Suppressor macrophage treated with lipopolysaccharide for 1 hour (primary cell): ENCODE measurements around the gene FILIP1L.

Experiments used
- DNase-seq, 3 donors: peaks; one replicate each; pipeline ENCODE4 v3.0.0-alpha.2; 2020 to 2022

The FILIP1L gene

GRCh38 chr3:99966662-99967416 lies 147.5 kb downstream of the FILIP1L start:
- no peak for DNase-seq

GRCh38 chr3:99965681-99966408 lies 148.5 kb downstream of the FILIP1L start:
- DNase-seq, result no peak

- no peak for DNase-seq
Observed at GRCh38 chr3:99965077-99965476, 149.2 kb downstream of the FILIP1L start.

- DNase-seq, result no peak
Observed at GRCh38 chr3:99962703-99963102, 151.6 kb downstream of the FILIP1L start.

GRCh38 chr3:99961756-99962515 lies 152.4 kb downstream of the FILIP1L start:
- DNase-seq, result no peak

- no peak for DNase-seq
Observed at GRCh38 chr3:99960941-99961340, 153.4 kb downstream of the FILIP1L start.

- DNase-seq, result no peak
Observed at GRCh38 chr3:99960123-99960878, 154.0 kb downstream of the FILIP1L start.

- no peak for DNase-seq
Observed at GRCh38 chr3:99958222-99958912, 155.9 kb downstream of the FILIP1L start.

GRCh38 chr3:99957151-99957796 lies 157.0 kb downstream of the FILIP1L start:
- DNase-seq, result peak in 2 of 3 donors; percentile 6 to 22

GRCh38 chr3:99955773-99956562 lies 158.3 kb downstream of the FILIP1L start:
- DNase-seq, result no peak

- DNase-seq, result no peak
Observed at GRCh38 chr3:99954914-99955644, 159.2 kb downstream of the FILIP1L start.

- no peak for DNase-seq
Observed at GRCh38 chr3:99953596-99953995, 160.7 kb downstream of the FILIP1L start.

- DNase-seq, result no peak
Observed at GRCh38 chr3:99952306-99952705, 162.0 kb downstream of the FILIP1L start.

GRCh38 chr3:99951701-99952100 lies 162.6 kb downstream of the FILIP1L start:
- DNase-seq, result no peak

GRCh38 chr3:99950921-99951320 lies 163.4 kb downstream of the FILIP1L start:
- peak in 1 of 3 donors; percentile 20 for DNase-seq

- DNase-seq, result no peak
Observed at GRCh38 chr3:99949956-99950670, 164.2 kb downstream of the FILIP1L start.

GRCh38 chr3:99948467-99949089 lies 165.7 kb downstream of the FILIP1L start:
- no peak for DNase-seq

- no peak for DNase-seq
Observed at GRCh38 chr3:99947356-99947755, 166.9 kb downstream of the FILIP1L start.
